ENCODE measurements around the gene LDLRAD3.

Gene LDLRAD3

GRCh38 chr11:36019005-36019596 is 75.2 kb downstream of the LDLRAD3 start:
- no peak for DNase-seq (ENCODE audit: low read depth)
- TF ChIP-seq, protein P1, sequence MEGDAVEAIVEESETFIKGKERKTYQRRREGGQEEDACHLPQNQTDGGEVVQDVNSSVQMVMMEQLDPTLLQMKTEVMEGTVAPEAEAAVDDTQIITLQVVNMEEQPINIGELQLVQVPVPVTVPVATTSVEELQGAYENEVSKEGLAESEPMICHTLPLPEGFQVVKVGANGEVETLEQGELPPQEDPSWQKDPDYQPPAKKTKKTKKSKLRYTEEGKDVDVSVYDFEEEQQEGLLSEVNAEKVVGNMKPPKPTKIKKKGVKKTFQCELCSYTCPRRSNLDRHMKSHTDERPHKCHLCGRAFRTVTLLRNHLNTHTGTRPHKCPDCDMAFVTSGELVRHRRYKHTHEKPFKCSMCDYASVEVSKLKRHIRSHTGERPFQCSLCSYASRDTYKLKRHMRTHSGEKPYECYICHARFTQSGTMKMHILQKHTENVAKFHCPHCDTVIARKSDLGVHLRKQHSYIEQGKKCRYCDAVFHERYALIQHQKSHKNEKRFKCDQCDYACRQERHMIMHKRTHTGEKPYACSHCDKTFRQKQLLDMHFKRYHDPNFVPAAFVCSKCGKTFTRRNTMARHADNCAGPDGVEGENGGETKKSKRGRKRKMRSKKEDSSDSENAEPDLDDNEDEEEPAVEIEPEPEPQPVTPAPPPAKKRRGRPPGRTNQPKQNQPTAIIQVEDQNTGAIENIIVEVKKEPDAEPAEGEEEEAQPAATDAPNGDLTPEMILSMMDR (IDR thresholded peaks at IDR 0.05; ENCODE audit: low read length, missing control alignments) = no peak
- no peak overlapping the region for H3K4me3 ChIP-seq (replicated peaks; ENCODE audit: low read depth, low read length)

DNA sequence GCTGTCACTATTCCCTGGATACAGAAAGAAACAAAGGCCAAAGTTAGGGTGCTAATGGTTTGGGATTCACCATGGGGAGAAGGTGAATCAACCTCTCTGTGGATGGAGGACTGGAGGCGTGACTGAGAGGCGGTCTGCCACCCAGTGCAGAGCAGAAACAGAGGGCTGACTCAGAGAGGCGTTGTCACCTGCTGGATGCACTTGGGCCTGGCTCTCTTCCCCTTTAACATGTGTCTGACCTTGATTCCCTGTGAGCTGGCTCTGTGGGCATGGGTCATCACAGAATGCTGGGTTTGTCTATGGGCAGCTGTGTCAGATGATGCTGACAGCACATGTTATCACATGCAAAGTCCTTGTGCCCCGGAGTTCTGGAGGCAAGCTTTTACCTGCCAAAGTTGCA is 75.9 kb downstream of the LDLRAD3 start:
- TF ChIP-seq, protein P1 (IDR thresholded peaks at IDR 0.05; ENCODE audit: low read length, missing control alignments) = no peak
- DNase-seq (ENCODE audit: low read depth) = no peak
- H3K4me3 ChIP-seq (replicated peaks; ENCODE audit: low read depth, low read length) = no peak overlapping the region

GRCh38 chr11:36022882-36023281 is 79.0 kb downstream of the LDLRAD3 start:
- no peak overlapping the region for H3K4me3 ChIP-seq (replicated peaks; ENCODE audit: low read depth, low read length)

DNA sequence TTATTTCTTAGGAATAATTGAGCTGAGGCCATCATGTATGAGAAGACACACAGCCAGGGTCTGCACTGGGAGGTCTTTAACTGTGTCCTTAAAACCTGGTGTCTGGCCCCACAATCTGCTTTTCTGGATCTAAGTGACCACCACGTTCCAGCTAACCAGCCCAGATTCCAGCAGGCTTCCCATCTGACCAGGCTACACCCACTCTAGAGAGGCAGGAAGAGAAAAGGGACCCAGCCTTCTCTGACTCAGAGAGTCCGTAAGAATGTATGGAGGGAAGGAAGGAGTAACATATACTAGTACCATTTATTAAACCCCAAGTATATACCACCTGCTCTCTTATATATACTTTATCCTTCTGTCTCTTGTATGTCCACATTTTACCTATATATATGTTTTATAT is 80.1 kb downstream of the LDLRAD3 start:
- peak; percentile 52 for DNase-seq (ENCODE audit: low read depth)
- no peak overlapping the region for H3K4me3 ChIP-seq (replicated peaks; ENCODE audit: low read depth, low read length)
- TF ChIP-seq, protein P1 (IDR thresholded peaks at IDR 0.05; ENCODE audit: low read length, missing control alignments) = no peak

More at GRCh38 chr11:36022882-36023281, 79.0 kb downstream of the LDLRAD3 start:
- TF ChIP-seq, protein P1 (IDR thresholded peaks at IDR 0.05; ENCODE audit: low read length, missing control alignments) = no peak
- no peak for DNase-seq (ENCODE audit: low read depth)

DNA sequence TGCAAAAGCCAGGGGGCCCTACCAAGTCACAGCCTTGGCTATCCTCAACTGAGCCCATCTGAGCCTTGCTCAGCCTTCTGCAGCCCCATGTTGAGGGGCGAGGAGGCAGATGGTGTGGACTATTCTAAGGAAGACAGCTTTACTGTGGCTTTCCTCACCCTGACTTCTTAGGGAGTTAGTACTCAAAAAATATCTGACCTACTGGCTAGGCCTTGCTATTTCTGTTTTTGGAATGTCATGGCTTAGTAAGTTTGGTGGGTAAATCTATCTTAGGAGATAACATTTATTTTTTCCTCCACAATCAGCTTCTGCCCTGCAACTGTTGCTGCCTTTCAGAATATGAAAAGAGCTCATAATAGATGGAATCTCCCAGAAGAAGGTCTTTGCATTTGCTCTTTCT is 80.9 kb downstream of the LDLRAD3 start:
- no peak for DNase-seq (ENCODE audit: low read depth)
- H3K4me3 ChIP-seq (replicated peaks; ENCODE audit: low read depth, low read length) = no peak overlapping the region
- TF ChIP-seq, protein P1 (IDR thresholded peaks at IDR 0.05; ENCODE audit: low read length, missing control alignments) = no peak

DNA sequence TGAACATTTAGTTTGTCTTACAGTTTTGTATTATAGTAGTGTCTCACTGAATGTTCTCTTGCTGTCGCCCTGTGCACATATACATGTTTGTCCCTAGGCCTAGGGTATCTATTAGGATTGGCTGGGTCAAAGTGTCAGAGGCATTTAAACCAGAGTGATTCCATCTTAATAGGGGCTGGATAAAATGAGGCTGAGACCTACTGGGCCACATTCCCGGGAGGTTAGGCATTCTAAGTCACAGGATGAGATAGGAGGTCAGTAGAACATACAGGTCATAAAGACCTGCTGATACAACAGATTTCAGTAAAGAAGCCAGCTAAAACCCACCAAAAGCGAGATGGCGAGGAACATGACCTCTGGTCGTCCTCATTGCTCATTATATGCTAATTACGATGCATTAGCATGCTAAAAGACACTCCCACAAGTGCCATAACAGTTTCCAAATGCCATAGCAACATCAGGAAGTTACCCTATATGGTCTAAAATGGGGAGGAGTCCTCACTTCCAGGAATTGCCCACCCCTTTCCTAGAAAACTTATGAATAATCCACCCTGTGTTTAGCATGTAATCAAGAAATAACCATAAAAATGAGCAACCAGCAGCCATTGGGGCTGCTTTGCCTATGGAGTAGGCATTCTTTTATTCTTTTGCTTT is 82.6 kb downstream of the LDLRAD3 start:
- TF ChIP-seq, protein P1 (IDR thresholded peaks at IDR 0.05; ENCODE audit: low read length, missing control alignments) = no peak
- no peak for DNase-seq (ENCODE audit: low read depth)
- no peak overlapping the region for H3K4me3 ChIP-seq (replicated peaks; ENCODE audit: low read depth, low read length)

DNA sequence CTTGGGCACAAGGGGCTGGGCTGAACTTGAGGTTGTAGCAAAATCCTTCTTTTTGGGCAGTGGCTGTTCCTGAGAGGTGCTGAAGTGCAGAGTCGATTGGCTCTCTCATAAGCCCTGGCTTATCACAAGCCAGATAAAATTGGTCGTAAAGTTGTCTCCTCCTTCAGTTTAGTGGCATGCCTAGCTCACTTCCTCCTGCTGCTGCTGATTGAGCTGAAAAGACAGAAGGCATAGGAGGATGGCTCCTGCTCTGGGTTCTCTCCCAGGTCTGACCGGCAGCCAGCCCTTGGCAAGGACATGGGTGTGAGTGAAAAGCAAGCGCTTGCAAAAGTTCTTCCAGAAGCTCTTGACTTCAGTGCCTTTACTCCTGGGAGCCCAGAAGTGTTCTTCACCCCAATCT is 83.9 kb downstream of the LDLRAD3 start:
- TF ChIP-seq, protein P1 (IDR thresholded peaks at IDR 0.05; ENCODE audit: low read length, missing control alignments) = no peak
- H3K4me3 ChIP-seq (replicated peaks; ENCODE audit: low read depth, low read length) = no peak overlapping the region
- DNase-seq (ENCODE audit: low read depth) = no peak

Measured in fibroblast of pulmonary artery (primary cell).